HEK293 (cell line): ENCODE results near the gene NBPF1.
A peak's percentile ranks its signal among the peaks of the same experiment; 100 is the strongest.
"Not testable (repeated sequence)": the region's sequence is repeated elsewhere in the genome, so short reads cannot be mapped to it uniquely, and the experiment has no call there.

Source experiments
- CTCF ChIA-PET: fragments of 350-600 bp; formaldehyde crosslinking; extraction: SDS; loops from one replicate; lab custom pipeline; 2021; ENCODE audit warnings: antibody characterized with exemption; lab: Yijun Ruan, JAX
- POLR2A ChIA-PET: fragments of 300-600 bp; formaldehyde crosslinking; extraction: SDS; loops from one replicate; lab custom pipeline; 2020; ENCODE audit warnings: antibody characterized with exemption, inconsistent platforms; lab: Yijun Ruan, JAX
- H3K27ac ChIP-seq: fragments of 200-500 bp; sonication (Bioruptor generic); 2 replicates; pipeline ENCODE4 v1.5.1; 2014; ENCODE audit warnings: low read depth, low read length, control low read depth, inconsistent platforms; ENCODE audit errors: extremely low read depth
- H3K36me3 ChIP-seq, 2 experiments: fragments of 200-500 bp in 1 of 2; sonication (Bioruptor generic) in 1 of 2; 1 replicate in 1 of 2; 2 replicates in 1 of 2; pipeline ENCODE4 v1.5.1; 2014 to 2017; ENCODE audit warnings: inconsistent platforms in 2 of 2, low read length in 2 of 2; ENCODE audit not compliant: control insufficient read depth in 2 of 2, insufficient read depth in 1 of 2
- H3K4me1 ChIP-seq: fragments of 200-500 bp; sonication (Bioruptor generic); 2 replicates; pipeline ENCODE4 v1.5.1; 2014; ENCODE audit warnings: mild to moderate bottlenecking, low read length, inconsistent platforms; ENCODE audit not compliant: control insufficient read depth, insufficient read depth
- H3K4me3 ChIP-seq: 2 replicates; pipeline ENCODE4 v1.5.1; 2011; ENCODE audit warnings: low read depth, mild to moderate bottlenecking, control low read depth, low read length, moderate library complexity
- H3K9me3 ChIP-seq: fragments of 200-500 bp; sonication (Bioruptor generic); 2 replicates; pipeline ENCODE4 v1.5.1; 2014; ENCODE audit warnings: low read depth, low read length, inconsistent platforms; ENCODE audit not compliant: control insufficient read depth, insufficient read depth
- CTCF ChIP-seq: fragments of 450-650 bp; formaldehyde crosslinking; IDR thresholded peaks from 2 replicates; pipeline ENCODE4 v1.5.1; 2016; ENCODE audit warnings: missing biosample characterization, missing genetic modification characterization
- GLIS1 ChIP-seq: fragments of 450-650 bp; formaldehyde crosslinking; IDR thresholded peaks from 2 replicates; pipeline ENCODE4 v1.5.1; 2016; ENCODE audit warnings: missing biosample characterization, missing genetic modification characterization
- GLIS2 ChIP-seq: fragments of 450-650 bp; formaldehyde crosslinking; IDR thresholded peaks from 2 replicates; pipeline ENCODE4 v1.5.1; 2016; ENCODE audit warnings: missing biosample characterization, missing genetic modification characterization
- ZNF529 ChIP-seq: fragments of 450-650 bp; formaldehyde crosslinking; IDR thresholded peaks from 2 replicates; pipeline ENCODE4 v1.5.1; 2017; ENCODE audit warnings: missing genetic modification characterization, missing biosample characterization; ENCODE audit not compliant: insufficient replicate concordance
- ZNF600 ChIP-seq: fragments of 450-650 bp; formaldehyde crosslinking; IDR thresholded peaks from 2 replicates; pipeline ENCODE4 v1.5.1; 2016; ENCODE audit warnings: missing biosample characterization, missing genetic modification characterization

NBPF1 gene

GRCh38 chr1:16636551-16637195 lies 23.3 kb upstream of the NBPF1 start:
- TF ChIP-seq GLIS2 (tag by site-specific recombination), result peak; percentile 25; the same call in 1 of the 2 replicates
- H3K36me3 ChIP-seq, result peaks cover 24 to 34% of the 10 kb centered on the region in 2 experiments
- CTCF ChIA-PET, result interaction anchor here (0.7 to 1.1 kb wide), 2 partner anchors 8 to 12 kb away, joined by 3 to 8 read pairs; no protein-coding TSS in a partner anchor
- POLR2A ChIA-PET, H3K9me3 ChIP-seq, H3K27ac ChIP-seq, H3K4me3 ChIP-seq, H3K4me1 ChIP-seq: not testable (repeated sequence)

GRCh38 chr1:16635959-16636358 lies 22.6 kb upstream of the NBPF1 start:
- not testable (repeated sequence) for H3K27ac ChIP-seq, H3K4me1 ChIP-seq, H3K9me3 ChIP-seq, H3K4me3 ChIP-seq
- 0 out of 2 replicates have a peak, but pooled peaks have one; percentile 14 for TF ChIP-seq ZNF600 (tag by site-specific recombination)
- peaks cover 24 to 41% of the 10 kb centered on the region in 2 experiments for H3K36me3 ChIP-seq
- CTCF ChIA-PET, result interaction anchor here (0.7 to 2.6 kb wide), 2 partner anchors 8 to 11 kb away, joined by 3 to 14 read pairs; no protein-coding TSS in a partner anchor
- POLR2A ChIA-PET, result interaction anchor here (1.4 kb wide), 1 partner anchor 15 kb away, joined by 8 read pairs; no protein-coding TSS in a partner anchor

- not testable (repeated sequence) for H3K4me3 ChIP-seq, H3K27ac ChIP-seq, H3K9me3 ChIP-seq, H3K4me1 ChIP-seq
- ChIA-PET CTCF (interaction anchor here (0.6 to 2.6 kb wide), 3 partner anchors 8 to 22 kb away, joined by 3 to 14 read pairs (median 9); no protein-coding TSS in a partner anchor), POLR2A (interaction anchor here (0.7 to 1.2 kb wide), 2 partner anchors 13 to 70 kb away, joined by 5 read pairs; no protein-coding TSS in a partner anchor)
- peaks cover 34 to 62% of the 10 kb centered on the region in 2 experiments for H3K36me3 ChIP-seq
Observed at GRCh38 chr1:16633540-16634282, 20.3 kb upstream of the NBPF1 start.

GRCh38 chr1:16632044-16632850 lies 18.9 kb upstream of the NBPF1 start:
- H3K4me1 ChIP-seq, POLR2A ChIA-PET, H3K4me3 ChIP-seq, H3K27ac ChIP-seq, H3K9me3 ChIP-seq: not testable (repeated sequence)
- CTCF ChIA-PET, result interaction anchor here (0.5 to 2.4 kb wide), 4 partner anchors 11 to 553 kb away, joined by 3 to 9 read pairs (median 3); partner anchors contain the start of gene RNU1-1
- peaks cover 34 to 73% of the 10 kb centered on the region in 2 experiments for H3K36me3 ChIP-seq

- H3K4me3 ChIP-seq, result no peak overlapping the region
- ChIA-PET POLR2A (interaction anchor here (0.6 kb wide), 1 partner anchor 1133 kb away, joined by 5 read pairs; no protein-coding TSS in a partner anchor), CTCF (interaction anchor here (0.5 to 2.4 kb wide), 4 partner anchors 10 to 554 kb away, joined by 3 to 9 read pairs (median 4); no protein-coding TSS in a partner anchor)
- no peaks in the 10 kb centered on the region for H3K4me1 ChIP-seq
- TF ChIP-seq ZNF529 (tag by site-specific recombination) (no peak), GLIS1 (tag by site-specific recombination) (0 out of 2 replicates have a peak, but pooled peaks have one; percentile 41), CTCF (tag by site-specific recombination) (no peak)
- peaks cover 34 to 75% of the 10 kb centered on the region in 2 experiments for H3K36me3 ChIP-seq
- H3K9me3 ChIP-seq, result no peaks in the 10 kb centered on the region
- H3K27ac ChIP-seq, result no peak overlapping the region
Observed at GRCh38 chr1:16631248-16632043, 18.1 kb upstream of the NBPF1 start.
